Islet of Langerhans (tissue), 1 donor: Measurements from ENCODE around the gene SPINK9.
A peak's percentile ranks its signal among the peaks of the same experiment; 100 is the strongest.

Experiments used
- FAIRE-seq: peaks from one replicate; lab custom pipeline; 2011; peaks lifted over from hg19 to GRCh38; lab: Jason Lieb, UNC

Gene SPINK9

GRCh38 chr5:148368299-148368698, 32.9 kb downstream of the SPINK9 start:
- no peak for FAIRE-seq

- FAIRE-seq = no peak
Observed at GRCh38 chr5:148372166-148372725, 36.9 kb downstream of the SPINK9 start.

GRCh38 chr5:148372893-148373292, 37.5 kb downstream of the SPINK9 start:
- no peak for FAIRE-seq

- FAIRE-seq = peak; percentile 13
Observed at GRCh38 chr5:148374690-148375360, 39.5 kb downstream of the SPINK9 start.

- FAIRE-seq = no peak
Observed at GRCh38 chr5:148376198-148376597, 40.8 kb downstream of the SPINK9 start.

- no peak for FAIRE-seq
Observed at GRCh38 chr5:148378670-148379069, 43.3 kb downstream of the SPINK9 start.

- FAIRE-seq = no peak
Observed at GRCh38 chr5:148379340-148379739, 44.0 kb downstream of the SPINK9 start.

- no peak for FAIRE-seq
Observed at GRCh38 chr5:148381906-148382305, 46.5 kb downstream of the SPINK9 start.

- FAIRE-seq = peak; percentile 86
Observed at GRCh38 chr5:148382961-148383360, 47.6 kb downstream of the SPINK9 start.

GRCh38 chr5:148383564-148384379, 48.4 kb downstream of the SPINK9 start, which contains the start of gene FBXO38:
Gene FBXO38, plus strand, starts transcription at chr5:148383958. Its CDS starts 10,819 bp downstream, at chr5:148394777.
- FAIRE-seq = peak; percentile 98

- FAIRE-seq = no peak
Observed at GRCh38 chr5:148384380-148384737, 49.0 kb downstream of the SPINK9 start.

GRCh38 chr5:148385094-148385493, 49.7 kb downstream of the SPINK9 start:
- FAIRE-seq = no peak

- FAIRE-seq = no peak
Observed at GRCh38 chr5:148386041-148386440, 50.7 kb downstream of the SPINK9 start.

- no peak for FAIRE-seq
Observed at GRCh38 chr5:148387325-148387724, 52.0 kb downstream of the SPINK9 start.

GRCh38 chr5:148388696-148389095, 53.3 kb downstream of the SPINK9 start:
- FAIRE-seq = no peak
